ENCODE measurements around the gene DDX5.
A peak's percentile ranks its signal among the peaks of the same experiment; 100 is the strongest.

DDX5 gene

GRCh38 chr17:64506201-64506575 lies at the start of gene DDX5:
DDX5 (minus strand) TSS chr17:64506289; CDS start chr17:64506119, 170 bp downstream.
- no peak for TF ChIP-seq CSRNP3 (CRISPR knock-in tag; IDR thresholded peaks at IDR 0.05)
- 0 out of 2 replicates have a peak, but pooled peaks have one; percentile 9 for TF ChIP-seq ZC3H10 (CRISPR knock-in tag; IDR thresholded peaks at IDR 0.05)
- no peak for TF ChIP-seq ZFP3 (CRISPR knock-in tag; IDR thresholded peaks at IDR 0.05)
- no peak for TF ChIP-seq TCF4 (CRISPR knock-in tag; IDR thresholded peaks at IDR 0.05; ENCODE audit: borderline replicate concordance)
- TF ChIP-seq POU6F1 (CRISPR knock-in tag; IDR thresholded peaks at IDR 0.05; ENCODE audit: borderline replicate concordance, low read depth), result 0 out of 2 replicates have a peak, but pooled peaks have one; percentile 16
- TF ChIP-seq PATZ1 (CRISPR knock-in tag; IDR thresholded peaks at IDR 0.05; ENCODE audit: borderline replicate concordance), result 0 out of 2 replicates have a peak, but pooled peaks have one; percentile 17
- TF ChIP-seq OSR1 (CRISPR knock-in tag; IDR thresholded peaks at IDR 0.05), result no peak
- TF ChIP-seq CREB5 (CRISPR knock-in tag; IDR thresholded peaks at IDR 0.05; ENCODE audit: low read depth), result peak; percentile 11; the same call in 1 of the 2 replicates
- peak; percentile 67; the same call in 1 of the 2 replicates for TF ChIP-seq RARB (CRISPR knock-in tag; IDR thresholded peaks at IDR 0.05)
- no peak for TF ChIP-seq ZNF70 (CRISPR knock-in tag; IDR thresholded peaks at IDR 0.05)
- no peak for TF ChIP-seq ZNF8 (CRISPR knock-in tag; IDR thresholded peaks at IDR 0.05)
- no peak for TF ChIP-seq ARNTL (CRISPR knock-in tag; IDR thresholded peaks at IDR 0.05; ENCODE audit: borderline replicate concordance, low read depth)

GRCh38 chr17:64555281-64555680 lies 49.2 kb upstream of the DDX5 start:
- no peak for TF ChIP-seq ZFP3 (CRISPR knock-in tag; IDR thresholded peaks at IDR 0.05)

More at GRCh38 chr17:64506201-64506575, at the start of gene DDX5:
- ATAC-seq, result peak; percentile 65

GRCh38 chr17:64554028-64554637 lies 48.0 kb upstream of the DDX5 start:
- TF ChIP-seq ARNTL (CRISPR knock-in tag; IDR thresholded peaks at IDR 0.05; ENCODE audit: borderline replicate concordance, low read depth) (no peak), PATZ1 (CRISPR knock-in tag; IDR thresholded peaks at IDR 0.05; ENCODE audit: borderline replicate concordance) (no peak), ISL1 (CRISPR knock-in tag; IDR thresholded peaks at IDR 0.05) (no peak), TOX (CRISPR knock-in tag; IDR thresholded peaks at IDR 0.05; ENCODE audit: borderline replicate concordance) (no peak), PPARA (CRISPR knock-in tag; IDR thresholded peaks at IDR 0.05; ENCODE audit: borderline replicate concordance) (no peak), GLIS3 (CRISPR knock-in tag; IDR thresholded peaks at IDR 0.05) (no peak), ZNF8 (CRISPR knock-in tag; IDR thresholded peaks at IDR 0.05) (no peak), CSRNP3 (CRISPR knock-in tag; IDR thresholded peaks at IDR 0.05) (no peak), CREB5 (CRISPR knock-in tag; IDR thresholded peaks at IDR 0.05; ENCODE audit: low read depth) (no peak), ZNF70 (CRISPR knock-in tag; IDR thresholded peaks at IDR 0.05) (no peak)
- ATAC-seq, result no peak; the same call in 1 of the 3 replicates

More at GRCh38 chr17:64555281-64555680, 49.2 kb upstream of the DDX5 start:
- no peak for ATAC-seq
